ENCODE measurements around the gene FRAS1. TPM values are rescaled to one million over a fixed set of nuclear protein-coding genes. Genes with fewer than 3 reads are reported as not detected.

The FRAS1 gene
- total and polyA plus RNA-seq, 9 of the 15 experiments (the other 6 are each of a cell fraction or from before 2014, with no cell fraction given), result under 0.01 to 0.11 (median 0.04) TPM; not detected in 2

DNA sequence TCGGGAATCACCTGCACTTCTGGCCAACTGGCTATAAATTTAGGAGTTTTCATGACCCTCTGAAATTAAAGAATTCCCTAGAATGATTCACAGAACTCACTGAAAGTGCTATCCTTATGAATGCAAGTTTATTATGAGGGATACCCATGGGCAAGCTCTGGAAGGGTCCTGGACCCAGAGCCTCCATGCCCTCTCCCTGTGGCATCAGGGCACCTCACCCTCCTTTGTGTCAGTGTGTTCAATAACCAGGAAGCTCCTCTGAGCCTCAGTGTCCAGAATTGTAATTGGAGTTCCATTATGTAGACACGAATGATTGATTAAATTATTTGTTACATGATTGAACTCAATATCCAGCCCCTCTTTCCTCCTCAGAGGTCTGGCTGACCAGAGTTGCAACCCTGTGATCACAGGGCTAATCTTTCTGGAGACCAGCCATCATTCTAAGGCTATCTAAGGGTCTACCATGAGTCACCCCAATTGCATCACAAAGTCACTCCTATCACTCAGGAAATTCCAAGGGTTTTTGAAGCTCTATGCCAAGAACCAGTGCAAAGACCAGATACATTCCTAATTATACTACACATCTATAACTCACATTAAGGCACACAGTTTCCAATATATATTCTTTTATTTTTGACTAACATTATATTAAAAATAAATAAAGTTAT lies 503.3 kb downstream of the FRAS1 start (continued):
- no peak for TF ChIP-seq TOE1 (IDR thresholded peaks at IDR 0.05; ENCODE audit: borderline replicate concordance)
- no peak for TF ChIP-seq TOE1 (CRISPR knock-in tag; IDR thresholded peaks at IDR 0.05; ENCODE audit: borderline replicate concordance, low read depth)
- TF ChIP-seq HDAC6 (IDR thresholded peaks at IDR 0.05; ENCODE audit: low read depth, low read length), result no peak
- TF ChIP-seq, protein P1, sequence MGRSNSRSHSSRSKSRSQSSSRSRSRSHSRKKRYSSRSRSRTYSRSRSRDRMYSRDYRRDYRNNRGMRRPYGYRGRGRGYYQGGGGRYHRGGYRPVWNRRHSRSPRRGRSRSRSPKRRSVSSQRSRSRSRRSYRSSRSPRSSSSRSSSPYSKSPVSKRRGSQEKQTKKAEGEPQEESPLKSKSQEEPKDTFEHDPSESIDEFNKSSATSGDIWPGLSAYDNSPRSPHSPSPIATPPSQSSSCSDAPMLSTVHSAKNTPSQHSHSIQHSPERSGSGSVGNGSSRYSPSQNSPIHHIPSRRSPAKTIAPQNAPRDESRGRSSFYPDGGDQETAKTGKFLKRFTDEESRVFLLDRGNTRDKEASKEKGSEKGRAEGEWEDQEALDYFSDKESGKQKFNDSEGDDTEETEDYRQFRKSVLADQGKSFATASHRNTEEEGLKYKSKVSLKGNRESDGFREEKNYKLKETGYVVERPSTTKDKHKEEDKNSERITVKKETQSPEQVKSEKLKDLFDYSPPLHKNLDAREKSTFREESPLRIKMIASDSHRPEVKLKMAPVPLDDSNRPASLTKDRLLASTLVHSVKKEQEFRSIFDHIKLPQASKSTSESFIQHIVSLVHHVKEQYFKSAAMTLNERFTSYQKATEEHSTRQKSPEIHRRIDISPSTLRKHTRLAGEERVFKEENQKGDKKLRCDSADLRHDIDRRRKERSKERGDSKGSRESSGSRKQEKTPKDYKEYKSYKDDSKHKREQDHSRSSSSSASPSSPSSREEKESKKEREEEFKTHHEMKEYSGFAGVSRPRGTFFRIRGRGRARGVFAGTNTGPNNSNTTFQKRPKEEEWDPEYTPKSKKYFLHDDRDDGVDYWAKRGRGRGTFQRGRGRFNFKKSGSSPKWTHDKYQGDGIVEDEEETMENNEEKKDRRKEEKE (IDR thresholded peaks at IDR 0.05; ENCODE audit: borderline replicate concordance in 1 of 2, control insufficient read depth in 1 of 2, low read depth in 2 of 2, low read length in 1 of 2), result no peak
- TF ChIP-seq ZKSCAN8 (CRISPR knock-in tag; IDR thresholded peaks at IDR 0.05), result no peak
- 0 out of 2 replicates have a peak, but pooled peaks have one; percentile 14 for TF ChIP-seq CTBP1 (IDR thresholded peaks at IDR 0.05; ENCODE audit: borderline replicate concordance)
- peak; percentile 26 for TF ChIP-seq FOS (IDR thresholded peaks at IDR 0.05; ENCODE audit: extremely low read depth, insufficient read length)
- TF ChIP-seq TFAM (CRISPR knock-in tag; conservative IDR thresholded peaks at IDR 0.05), result no peak
- no peak for TF ChIP-seq ZNF668 (CRISPR knock-in tag; IDR thresholded peaks at IDR 0.05)
- TF ChIP-seq C11orf30 (IDR thresholded peaks at IDR 0.05; ENCODE audit: low read depth), result no peak
- 0 out of 2 replicates have a peak, but pooled peaks have one; percentile 6 for TF ChIP-seq EP300 (IDR thresholded peaks at IDR 0.05; ENCODE audit: low read length)
